GM21529 (cell line): ENCODE measurements around the gene MATN1.
"Not testable (repeated sequence)": the region's sequence is repeated elsewhere in the genome, so short reads cannot be mapped to it uniquely, and the experiment has no call there.

Source experiments
- ATAC-seq: cut with Tn5 transposase; IDR thresholded peaks from one replicate; pipeline ENCODE4 v1.9.1; 2021; ENCODE audit not compliant: unreplicated experiment

Gene MATN1, protein sequence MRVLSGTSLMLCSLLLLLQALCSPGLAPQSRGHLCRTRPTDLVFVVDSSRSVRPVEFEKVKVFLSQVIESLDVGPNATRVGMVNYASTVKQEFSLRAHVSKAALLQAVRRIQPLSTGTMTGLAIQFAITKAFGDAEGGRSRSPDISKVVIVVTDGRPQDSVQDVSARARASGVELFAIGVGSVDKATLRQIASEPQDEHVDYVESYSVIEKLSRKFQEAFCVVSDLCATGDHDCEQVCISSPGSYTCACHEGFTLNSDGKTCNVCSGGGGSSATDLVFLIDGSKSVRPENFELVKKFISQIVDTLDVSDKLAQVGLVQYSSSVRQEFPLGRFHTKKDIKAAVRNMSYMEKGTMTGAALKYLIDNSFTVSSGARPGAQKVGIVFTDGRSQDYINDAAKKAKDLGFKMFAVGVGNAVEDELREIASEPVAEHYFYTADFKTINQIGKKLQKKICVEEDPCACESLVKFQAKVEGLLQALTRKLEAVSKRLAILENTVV

GRCh38 chr1:30723331-30723755 is at the start of gene MATN1:
TSS of gene MATN1 (minus strand) at chr1:30723585. CDS start at chr1:30723551, 34 bp downstream.
- ATAC-seq: no peak

DNA sequence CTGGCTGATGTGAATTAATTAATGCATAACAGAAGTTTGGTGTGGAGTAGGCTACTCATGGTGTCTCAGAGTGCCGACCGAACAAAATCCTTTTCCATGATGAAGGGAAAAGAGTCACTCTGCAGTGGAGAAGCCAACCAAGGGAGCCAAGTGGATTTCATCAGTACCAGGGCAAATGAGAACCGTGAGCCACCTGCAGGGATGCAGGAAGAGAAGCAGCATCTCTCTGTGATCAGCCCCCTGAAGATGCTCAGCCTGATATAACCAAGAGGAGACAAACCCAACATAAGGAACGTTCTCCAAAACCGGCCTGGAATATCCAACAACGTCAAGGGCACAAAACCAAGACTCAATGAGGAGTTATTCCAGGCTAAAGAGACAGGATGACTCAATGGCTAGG is 47.6 kb upstream of the MATN1 start:
- ATAC-seq: no peak

DNA sequence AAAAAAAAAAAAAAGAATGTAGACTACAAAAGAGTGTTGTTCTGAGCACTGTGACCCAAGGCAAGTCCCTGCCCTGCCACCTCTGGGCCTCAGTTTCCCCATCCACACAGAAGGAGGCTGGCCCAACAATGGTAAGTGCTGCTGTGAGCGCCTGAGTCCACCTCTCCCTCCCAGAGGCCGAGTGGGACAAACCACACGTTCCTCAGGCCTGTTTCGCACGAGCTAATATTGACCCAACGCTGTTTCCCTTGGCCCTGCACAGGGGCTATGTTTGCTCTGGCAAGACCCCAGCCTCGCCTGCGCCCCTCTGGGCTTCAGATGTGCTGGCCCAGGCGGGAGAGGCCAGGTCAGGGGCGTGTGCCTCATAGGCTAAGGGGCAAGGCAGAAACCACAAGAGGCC is 46.8 kb upstream of the MATN1 start:
- ATAC-seq: no peak

GRCh38 chr1:30768830-30769718 is 45.7 kb upstream of the MATN1 start:
- no peak for ATAC-seq

DNA sequence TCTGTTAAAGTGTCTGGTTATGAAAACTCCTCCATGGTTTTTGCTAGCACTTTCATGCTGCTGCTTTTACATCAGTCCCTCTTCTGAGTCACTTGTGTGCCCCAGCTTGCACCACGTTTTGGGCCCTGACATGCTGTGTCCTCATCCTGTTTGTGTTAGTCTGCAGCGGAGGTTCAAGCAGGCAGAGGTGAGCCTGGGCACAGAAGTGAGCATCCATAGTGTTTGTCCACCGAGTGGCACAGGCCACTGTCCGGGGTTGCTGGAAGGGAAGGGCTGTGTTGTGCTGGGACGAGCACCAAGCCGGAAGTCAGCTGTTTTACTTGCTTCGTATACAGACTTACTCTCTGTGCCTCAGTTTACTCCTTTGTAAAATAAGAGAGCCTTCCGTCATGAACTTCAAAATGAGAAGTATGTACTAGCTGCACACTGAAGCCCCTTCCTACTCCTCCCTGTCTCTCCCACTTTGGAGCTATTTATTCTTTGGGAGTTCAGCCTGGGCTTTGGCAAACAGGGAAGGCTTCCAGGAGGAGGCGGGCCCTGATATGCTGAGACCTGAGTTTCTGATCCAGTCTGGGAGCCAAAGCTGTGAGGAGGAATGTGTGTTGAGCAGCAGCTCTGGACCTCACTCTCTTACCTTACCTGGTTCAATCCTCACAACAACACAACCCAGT is 44.9 kb upstream of the MATN1 start:
- ATAC-seq: no peak

DNA sequence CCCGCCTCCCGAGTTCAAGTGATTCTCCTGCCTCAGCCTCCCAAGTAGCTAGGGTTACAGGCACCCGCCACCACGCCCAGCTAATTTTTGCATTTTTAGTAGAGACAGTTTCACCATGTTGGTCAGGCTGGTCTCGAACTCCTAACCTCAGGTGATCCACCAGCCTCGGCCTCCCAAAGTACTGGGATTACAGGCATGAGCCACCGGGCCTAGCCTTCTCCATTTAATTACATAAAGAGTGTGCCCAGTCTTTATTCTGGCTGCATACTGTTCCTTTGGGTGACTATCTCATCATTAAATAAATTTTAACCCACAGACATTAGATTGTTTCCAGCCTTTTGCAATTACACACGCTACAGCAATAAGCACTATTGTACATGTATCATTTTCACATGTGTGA is 43.6 kb upstream of the MATN1 start:
- ATAC-seq: not testable (repeated sequence)

DNA sequence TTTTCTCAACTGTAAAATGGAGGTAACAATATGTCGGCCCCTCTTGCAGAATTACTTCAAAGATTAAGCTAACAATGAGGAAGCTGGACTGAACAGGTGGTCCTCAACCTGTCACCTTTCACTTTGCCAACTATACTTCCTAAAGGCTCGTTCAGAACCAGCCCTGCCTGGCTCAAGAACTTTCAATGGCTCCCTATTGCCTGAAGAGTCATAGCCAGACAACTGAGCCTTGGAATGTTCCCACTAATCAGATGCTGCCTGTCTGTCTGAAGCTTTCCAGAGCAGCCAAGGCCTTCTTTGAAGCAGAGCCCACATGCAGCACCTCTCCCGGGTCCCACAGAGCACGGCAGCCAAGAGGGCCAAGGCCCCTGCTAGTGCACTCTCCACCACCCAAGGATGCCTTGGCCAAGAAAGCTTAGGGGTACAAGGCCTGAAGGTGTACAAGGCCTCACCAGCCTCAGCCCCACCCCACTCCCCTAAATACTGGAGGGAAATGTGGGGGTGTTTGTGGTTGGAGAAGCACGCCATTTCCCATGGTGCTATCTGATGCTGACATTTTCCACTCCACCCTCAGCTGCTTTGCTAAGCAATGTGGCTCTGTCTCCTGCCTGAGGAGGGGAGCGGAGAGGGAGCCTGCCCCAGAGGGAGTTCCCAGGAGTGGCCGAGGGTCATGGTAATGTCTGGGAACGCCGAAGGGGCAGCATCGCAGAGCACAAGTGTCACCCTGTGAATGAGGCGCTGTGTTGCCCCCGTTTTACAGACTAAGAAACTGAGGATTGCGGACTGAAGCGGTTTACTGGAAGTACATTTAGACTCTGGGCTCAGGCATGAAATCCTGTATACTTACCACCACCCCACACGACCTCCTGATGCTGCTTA is 42.4 kb upstream of the MATN1 start:
- ATAC-seq: no peak

DNA sequence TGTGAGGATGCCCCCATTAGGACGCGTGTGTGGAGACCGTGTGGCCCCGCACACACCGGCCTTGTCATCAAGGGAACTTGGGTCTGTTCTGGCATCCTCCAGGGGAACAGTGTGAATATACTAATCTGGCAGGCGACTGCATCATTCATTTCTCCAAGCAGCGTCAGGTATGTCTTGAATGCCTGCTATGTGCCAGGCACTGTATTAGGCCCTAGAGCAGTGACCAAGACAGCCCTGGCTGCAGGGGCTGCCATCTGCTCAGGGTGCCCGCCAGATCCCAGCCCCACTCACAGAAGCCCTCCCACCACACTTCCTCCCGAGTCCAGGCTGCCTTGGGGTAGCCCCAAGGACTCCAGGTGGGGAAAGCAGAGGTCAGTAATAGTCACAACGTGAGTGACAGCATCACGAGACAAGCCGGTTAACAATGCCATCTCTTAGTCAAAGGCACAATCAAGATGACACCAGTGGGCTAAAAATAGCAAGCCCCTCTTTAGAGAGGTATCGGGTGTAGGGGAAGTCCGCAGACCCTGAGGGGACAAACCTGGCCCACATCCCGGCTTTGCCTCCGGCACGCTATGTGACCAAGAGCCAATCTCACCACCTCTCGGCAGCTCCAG is 41.7 kb upstream of the MATN1 start:
- ATAC-seq: peak; percentile 28

DNA sequence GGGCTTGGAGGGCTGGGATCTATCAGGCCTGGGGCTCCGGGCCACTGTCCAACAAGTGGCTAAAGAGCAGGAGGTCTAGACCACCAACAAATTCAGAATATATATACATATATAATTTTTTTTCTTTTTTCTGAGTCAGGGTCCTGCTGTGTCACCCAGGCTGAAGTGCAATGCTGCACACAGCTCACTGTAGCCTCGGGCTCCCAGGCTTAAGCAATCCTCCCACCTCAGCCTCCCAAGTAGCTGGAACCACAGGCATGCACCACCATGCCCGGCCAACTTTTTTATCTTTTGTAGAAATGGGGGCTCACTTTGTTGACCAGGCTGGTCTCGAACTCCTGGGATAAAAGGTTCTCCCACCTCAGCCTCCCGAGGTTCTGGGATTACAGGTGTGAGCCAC is 41.0 kb upstream of the MATN1 start:
- ATAC-seq: no peak

GRCh38 chr1:30763651-30764248 is 40.4 kb upstream of the MATN1 start:
- ATAC-seq: no peak

DNA sequence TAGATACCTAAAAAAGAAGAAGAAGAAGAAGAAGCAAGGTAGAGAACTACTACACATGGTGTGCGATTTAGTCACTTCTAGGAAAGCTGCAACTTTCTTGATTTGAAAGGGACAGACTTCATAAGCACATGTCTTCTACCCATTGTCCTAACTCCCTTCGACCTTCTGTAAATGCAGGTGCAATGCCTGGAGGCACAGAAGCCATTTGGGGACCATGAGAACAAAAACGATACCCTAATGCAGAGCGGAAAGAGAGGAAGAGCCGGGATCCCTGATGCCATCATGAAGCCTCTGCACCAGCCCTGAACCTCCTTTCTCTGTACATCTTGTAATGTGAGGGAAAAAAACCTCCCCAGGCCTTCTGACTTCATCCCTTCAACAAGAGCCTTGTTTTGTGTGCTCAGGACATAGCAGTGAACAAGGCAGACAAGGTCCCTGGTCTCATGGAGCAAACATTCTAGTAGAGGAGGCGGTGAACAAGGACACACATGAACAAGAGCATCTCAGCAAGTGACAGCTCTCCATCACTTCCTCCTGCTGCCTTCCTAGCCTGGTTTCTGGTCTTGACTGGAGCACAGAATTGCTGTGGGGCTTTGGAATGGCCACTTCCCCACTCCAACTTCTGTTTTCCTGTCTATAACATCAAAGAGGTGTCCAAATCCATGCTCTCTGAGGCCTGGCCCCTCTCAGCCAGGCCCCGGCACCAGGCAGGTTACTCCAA is 39.7 kb upstream of the MATN1 start:
- ATAC-seq: no peak

DNA sequence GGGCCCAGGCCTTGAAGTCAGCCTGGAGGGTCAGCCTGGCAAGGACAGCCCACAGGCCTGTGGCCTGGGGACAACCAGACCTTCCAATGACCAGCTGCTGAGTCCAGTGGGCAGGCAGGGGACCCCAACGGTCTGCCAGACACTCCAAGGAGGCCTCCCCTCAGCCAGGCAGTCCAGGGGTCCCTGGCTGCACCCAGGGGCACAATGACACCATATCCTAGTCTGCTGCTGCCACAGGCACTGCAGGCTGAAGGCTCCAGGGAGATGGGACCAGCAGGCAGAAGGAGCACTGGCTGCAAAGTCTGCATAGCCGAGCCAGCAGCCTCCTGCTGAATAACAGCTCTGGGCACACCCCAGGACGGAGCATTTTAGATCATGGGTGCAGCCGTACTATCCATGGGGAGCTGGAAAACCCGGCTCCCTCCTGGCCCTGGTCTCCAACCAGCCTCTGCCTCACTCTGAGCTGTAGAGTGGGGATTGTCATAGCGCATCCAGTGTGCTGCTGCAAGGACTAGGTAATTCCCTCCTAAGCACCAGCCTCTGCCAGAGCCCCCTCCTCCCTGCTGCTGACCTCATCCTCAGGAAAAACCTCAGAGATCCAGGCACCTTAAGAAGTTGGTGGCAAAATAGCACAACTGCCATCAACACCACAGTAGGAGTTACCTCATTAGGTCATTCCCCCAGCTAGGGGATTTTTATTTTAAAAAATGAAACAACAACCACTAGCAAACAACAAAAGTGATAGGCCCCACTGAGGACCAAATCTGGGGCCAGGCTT is 39.0 kb upstream of the MATN1 start:
- ATAC-seq: no peak

- no peak for ATAC-seq
Observed at GRCh38 chr1:30761381-30762151, 38.2 kb upstream of the MATN1 start.

GRCh38 chr1:30760596-30761324 is 37.4 kb upstream of the MATN1 start:
- no peak for ATAC-seq

- no peak for ATAC-seq
Observed at GRCh38 chr1:30759718-30760281, 36.4 kb upstream of the MATN1 start.

- no peak for ATAC-seq
Observed at GRCh38 chr1:30758785-30759380, 35.5 kb upstream of the MATN1 start.
